Activated naive CD8-positive, alpha-beta T cell treated with anti-CD3 and anti-CD28 coated beads for 36 hours (primary cell): ENCODE data around the gene ERICH2. TPM values are rescaled to one million over a fixed set of nuclear protein-coding genes. Genes with fewer than 3 reads are reported as not detected.
"Not testable (repeated sequence)": the region's sequence is repeated elsewhere in the genome, so short reads cannot be mapped to it uniquely, and the experiment has no call there.

Experiments used
- DNase-seq: peaks from one replicate; pipeline ENCODE4 v3.0.0; 2021
- H3K27ac Mint-ChIP-seq: one replicate; pipeline ENCODE4 v1.8.0; 2022; ENCODE audit warnings: mild to moderate bottlenecking, moderate library complexity, mixed read lengths
- H3K27me3 Mint-ChIP-seq: one replicate; pipeline ENCODE4 v1.8.0; 2022; ENCODE audit warnings: mild to moderate bottlenecking, mixed read lengths
- H3K36me3 Mint-ChIP-seq: one replicate; pipeline ENCODE4 v1.8.0; 2021; ENCODE audit warnings: mild to moderate bottlenecking, mixed read lengths
- H3K4me1 Mint-ChIP-seq: one replicate; pipeline ENCODE4 v1.8.0; 2021; ENCODE audit warnings: mixed read lengths
- H3K4me3 Mint-ChIP-seq: one replicate; pipeline ENCODE4 v1.8.0; 2022; ENCODE audit warnings: mild to moderate bottlenecking, moderate library complexity, mixed read lengths
- H3K9me3 Mint-ChIP-seq: one replicate; pipeline ENCODE4 v1.8.0; 2022; ENCODE audit warnings: mixed read lengths
- total RNA-seq, 2 experiments: library from RNA; stranded (reverse); gene quantifications; one replicate each; pipeline ENCODE4 v1.2.3, GENCODE V29; 2021

ERICH2 gene
- under 1 TPM in 1 of 2 experiments, not detected in 1; 0.40 TPM for total RNA-seq

DNA sequence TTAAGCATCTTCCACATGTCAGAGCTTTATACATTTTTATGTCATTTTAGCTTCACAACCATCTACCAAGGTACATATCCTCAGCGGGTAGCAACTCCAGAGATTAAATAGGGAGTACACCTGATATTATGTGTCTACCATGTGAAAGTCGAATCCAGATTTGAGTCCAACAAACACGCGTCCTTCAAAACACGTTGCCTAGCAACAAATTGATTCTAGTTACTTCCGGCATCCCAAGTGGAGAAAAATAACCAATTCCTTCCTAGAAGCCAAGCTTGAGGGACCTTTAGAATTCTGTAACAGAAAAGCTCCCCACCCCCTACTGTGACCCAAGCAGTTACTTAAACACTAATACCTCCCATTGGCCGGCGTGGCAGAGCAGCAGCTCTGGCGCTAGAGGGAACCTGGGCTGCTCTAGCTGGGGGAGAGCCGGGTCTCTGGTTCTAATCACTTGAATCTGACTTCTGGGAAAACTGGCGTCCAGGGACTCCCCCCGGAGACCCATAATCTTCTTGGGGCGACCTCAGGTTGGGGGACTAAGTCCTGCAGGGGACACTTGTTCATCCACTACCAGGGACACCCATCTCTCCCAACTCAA is at the start of gene ERICH2:
Gene ERICH2, plus strand, starts transcription at position 371 of the 598 bp plus-strand sequence. CDS start 304 bp downstream, outside the sequence.
- peaks cover 13% of the 10 kb centered on the region for H3K4me1 Mint-ChIP-seq
- peak within 1 kb of the TSS; percentile 94 for H3K4me3 Mint-ChIP-seq
- peaks cover 21% of the 10 kb centered on the region for H3K27me3 Mint-ChIP-seq
- DNase-seq: peak; percentile 52
- H3K27ac Mint-ChIP-seq: peak within 1 kb of the TSS; percentile 73
- no peaks in the 10 kb centered on the region for H3K9me3 Mint-ChIP-seq
- H3K36me3 Mint-ChIP-seq: no peaks in the 10 kb centered on the region

- H3K9me3 Mint-ChIP-seq: no peaks in the 10 kb centered on the region
- peaks cover 8% of the 10 kb centered on the region for H3K4me1 Mint-ChIP-seq
- H3K4me3 Mint-ChIP-seq: no peak overlapping the region
- H3K27me3 Mint-ChIP-seq: peaks cover 72% of the 10 kb centered on the region
- no peak overlapping the region for H3K27ac Mint-ChIP-seq
- DNase-seq: no peak
- no peaks in the 10 kb centered on the region for H3K36me3 Mint-ChIP-seq
Measured at GRCh38 chr2:170721678-170722077, 48.5 kb upstream of the ERICH2 start.

GRCh38 chr2:170722301-170722700 is 47.9 kb upstream of the ERICH2 start:
- Mint-ChIP-seq H3K4me3 (no peak overlapping the region), H3K27me3 (peaks cover 70% of the 10 kb centered on the region), H3K4me1 (peaks cover 6% of the 10 kb centered on the region), H3K27ac (no peak overlapping the region), H3K36me3 (no peaks in the 10 kb centered on the region), H3K9me3 (no peaks in the 10 kb centered on the region)
- no peak for DNase-seq

- Mint-ChIP-seq H3K27me3 (peaks cover 63% of the 10 kb centered on the region), H3K4me1 (no peaks in the 10 kb centered on the region), H3K4me3 (no peak overlapping the region), H3K27ac (no peak overlapping the region), H3K36me3 (no peaks in the 10 kb centered on the region), H3K9me3 (no peaks in the 10 kb centered on the region)
- DNase-seq: no peak
Measured at GRCh38 chr2:170723446-170723958, 46.7 kb upstream of the ERICH2 start.

DNA sequence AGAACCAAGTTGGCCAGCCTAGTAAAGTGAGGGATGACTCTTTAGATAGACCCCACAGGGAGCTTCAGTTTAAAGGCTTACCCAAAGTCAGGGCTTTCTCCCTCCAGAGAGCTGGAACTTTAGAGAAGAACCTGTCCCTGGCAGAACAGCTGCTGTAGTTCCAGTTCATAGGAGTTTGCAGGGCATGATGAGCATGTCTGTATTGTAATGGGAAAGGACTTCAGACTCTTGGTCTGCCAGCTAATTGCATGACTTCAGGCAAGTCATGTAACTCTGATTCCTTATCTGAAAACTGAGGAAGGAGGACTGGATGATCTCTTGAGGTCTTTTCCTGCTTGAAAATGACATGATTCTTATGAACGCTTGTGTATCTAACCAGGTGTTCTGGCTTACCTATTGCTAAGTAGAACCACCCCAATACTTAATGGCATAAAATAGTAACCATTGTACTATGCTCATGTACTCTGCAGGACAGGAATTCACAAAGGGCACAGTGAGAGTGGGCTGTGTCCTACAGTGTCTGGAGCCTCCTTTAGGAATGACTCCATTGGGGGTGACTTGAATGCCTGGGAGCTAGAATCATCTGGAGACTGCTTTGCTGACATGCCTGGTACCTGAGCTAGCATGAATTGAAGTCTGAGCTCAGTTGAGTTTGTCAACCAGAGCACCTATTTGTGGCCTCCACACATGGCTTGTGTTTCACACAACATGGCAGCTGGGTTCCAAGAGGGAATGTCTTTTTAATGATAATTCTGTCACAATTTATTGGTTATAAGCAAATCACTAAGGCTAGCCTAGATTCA is 36.2 kb upstream of the ERICH2 start:
- H3K4me3 Mint-ChIP-seq: no peak overlapping the region
- no peaks in the 10 kb centered on the region for H3K36me3 Mint-ChIP-seq
- H3K27me3 Mint-ChIP-seq: peaks cover 24% of the 10 kb centered on the region
- no peaks in the 10 kb centered on the region for H3K4me1 Mint-ChIP-seq
- no peaks in the 10 kb centered on the region for H3K9me3 Mint-ChIP-seq
- no peak for DNase-seq
- H3K27ac Mint-ChIP-seq: no peak overlapping the region

- not testable (repeated sequence) for H3K9me3 Mint-ChIP-seq, H3K4me3 Mint-ChIP-seq, DNase-seq, H3K36me3 Mint-ChIP-seq, H3K27ac Mint-ChIP-seq, H3K4me1 Mint-ChIP-seq
- peaks cover 21% of the 10 kb centered on the region for H3K27me3 Mint-ChIP-seq
Measured at GRCh38 chr2:170734601-170735000, 35.6 kb upstream of the ERICH2 start.

- no peak for DNase-seq
- no peak overlapping the region for H3K27ac Mint-ChIP-seq
- H3K4me1 Mint-ChIP-seq: no peaks in the 10 kb centered on the region
- peaks cover 20% of the 10 kb centered on the region for H3K27me3 Mint-ChIP-seq
- no peaks in the 10 kb centered on the region for H3K36me3 Mint-ChIP-seq
- no peak overlapping the region for H3K4me3 Mint-ChIP-seq
- no peaks in the 10 kb centered on the region for H3K9me3 Mint-ChIP-seq
Measured at GRCh38 chr2:170736628-170737027, 33.5 kb upstream of the ERICH2 start.

DNA sequence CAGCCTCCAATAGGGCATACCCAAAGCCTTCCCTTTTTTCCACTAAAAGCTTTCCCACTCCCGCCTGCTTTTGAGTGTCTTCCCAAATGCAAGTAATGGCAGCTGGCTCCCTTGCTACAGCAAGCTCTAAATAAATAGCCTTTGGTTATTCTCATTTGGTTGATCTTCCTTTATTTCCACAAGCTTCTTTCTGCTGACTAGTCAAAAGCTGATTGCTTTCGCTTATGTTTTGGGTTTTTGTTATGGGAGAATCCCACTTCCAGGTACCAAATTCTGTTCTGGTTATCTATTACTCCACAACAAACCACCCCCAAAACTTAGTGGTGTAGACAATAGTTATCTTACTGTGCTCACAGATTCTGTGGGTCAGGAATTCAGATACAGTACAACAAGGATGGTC is 32.8 kb upstream of the ERICH2 start:
- peaks cover 18% of the 10 kb centered on the region for H3K27me3 Mint-ChIP-seq

DNA sequence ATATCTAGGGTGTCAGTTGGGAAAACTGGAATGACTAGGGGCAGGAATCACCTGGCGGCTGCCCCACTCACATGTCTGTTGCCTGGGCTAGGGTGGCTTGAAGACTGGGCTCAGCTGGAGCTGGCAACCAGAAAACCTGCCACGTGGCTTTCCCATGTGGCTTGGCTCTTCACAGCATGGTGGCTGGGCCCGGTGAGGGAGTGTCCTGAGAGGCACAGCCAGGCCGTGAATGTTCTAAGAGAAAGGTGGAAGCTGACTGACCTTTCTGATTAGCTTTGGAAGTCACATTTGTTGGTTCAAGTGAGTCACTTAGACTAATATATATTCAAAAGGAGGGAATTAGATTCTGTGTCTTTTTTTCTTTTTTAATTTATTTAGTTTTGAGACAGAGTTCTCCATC is 32.4 kb upstream of the ERICH2 start:
- Mint-ChIP-seq H3K36me3 (no peaks in the 10 kb centered on the region), H3K4me3 (no peak overlapping the region), H3K27ac (no peak overlapping the region), H3K27me3 (peaks cover 16% of the 10 kb centered on the region), H3K9me3 (no peaks in the 10 kb centered on the region), H3K4me1 (no peaks in the 10 kb centered on the region)
- no peak for DNase-seq

More for the DNA sequence above, 32.8 kb upstream of the ERICH2 start:
- no peaks in the 10 kb centered on the region for H3K4me1 Mint-ChIP-seq
- DNase-seq: no peak
- no peaks in the 10 kb centered on the region for H3K9me3 Mint-ChIP-seq
- H3K36me3 Mint-ChIP-seq: no peaks in the 10 kb centered on the region
- no peak overlapping the region for H3K4me3 Mint-ChIP-seq
- no peak overlapping the region for H3K27ac Mint-ChIP-seq

DNA sequence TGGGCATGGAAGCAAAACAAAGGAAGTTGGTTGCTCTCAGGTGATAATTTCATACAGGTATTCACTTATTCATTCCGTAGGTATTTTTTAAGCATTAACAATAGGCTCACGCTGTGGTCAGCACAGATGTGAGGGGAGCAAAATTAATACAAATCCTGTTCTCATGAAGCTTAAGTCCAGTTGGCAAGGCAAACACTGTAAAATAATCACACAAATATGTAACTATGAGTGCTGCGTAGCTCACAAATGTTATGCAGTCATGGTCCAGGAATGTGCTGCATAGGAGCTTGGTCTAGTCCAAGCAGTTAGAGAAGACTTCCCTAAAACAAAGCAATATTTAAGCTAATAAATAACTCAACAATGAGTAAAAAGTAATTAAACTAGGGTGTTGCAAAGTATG is 31.1 kb upstream of the ERICH2 start:
- no peak for DNase-seq
- H3K4me1 Mint-ChIP-seq: no peaks in the 10 kb centered on the region
- peaks cover 10% of the 10 kb centered on the region for H3K27me3 Mint-ChIP-seq
- H3K36me3 Mint-ChIP-seq: no peaks in the 10 kb centered on the region
- H3K4me3 Mint-ChIP-seq: no peak overlapping the region
- H3K27ac Mint-ChIP-seq: no peak overlapping the region
- no peaks in the 10 kb centered on the region for H3K9me3 Mint-ChIP-seq

- H3K4me1 Mint-ChIP-seq: no peaks in the 10 kb centered on the region
- no peaks in the 10 kb centered on the region for H3K9me3 Mint-ChIP-seq
- no peak overlapping the region for H3K4me3 Mint-ChIP-seq
- no peaks in the 10 kb centered on the region for H3K36me3 Mint-ChIP-seq
- H3K27ac Mint-ChIP-seq: no peak overlapping the region
- H3K27me3 Mint-ChIP-seq: peaks cover 14% of the 10 kb centered on the region
- DNase-seq: no peak
Measured at GRCh38 chr2:170739507-170740046, 30.6 kb upstream of the ERICH2 start.

- H3K4me1 Mint-ChIP-seq: no peaks in the 10 kb centered on the region
- H3K4me3 Mint-ChIP-seq: no peak overlapping the region
- no peak overlapping the region for H3K27ac Mint-ChIP-seq
- DNase-seq: no peak
- no peaks in the 10 kb centered on the region for H3K36me3 Mint-ChIP-seq
- peaks cover 22% of the 10 kb centered on the region for H3K27me3 Mint-ChIP-seq
- no peaks in the 10 kb centered on the region for H3K9me3 Mint-ChIP-seq
Measured at GRCh38 chr2:170740660-170741059, 29.5 kb upstream of the ERICH2 start.

- DNase-seq: no peak
- H3K9me3 Mint-ChIP-seq: no peaks in the 10 kb centered on the region
- H3K36me3 Mint-ChIP-seq: no peaks in the 10 kb centered on the region
- no peaks in the 10 kb centered on the region for H3K4me1 Mint-ChIP-seq
- no peak overlapping the region for H3K4me3 Mint-ChIP-seq
- H3K27ac Mint-ChIP-seq: no peak overlapping the region
- H3K27me3 Mint-ChIP-seq: peaks cover 22% of the 10 kb centered on the region
Measured at GRCh38 chr2:170742000-170742399, 28.2 kb upstream of the ERICH2 start.

DNA sequence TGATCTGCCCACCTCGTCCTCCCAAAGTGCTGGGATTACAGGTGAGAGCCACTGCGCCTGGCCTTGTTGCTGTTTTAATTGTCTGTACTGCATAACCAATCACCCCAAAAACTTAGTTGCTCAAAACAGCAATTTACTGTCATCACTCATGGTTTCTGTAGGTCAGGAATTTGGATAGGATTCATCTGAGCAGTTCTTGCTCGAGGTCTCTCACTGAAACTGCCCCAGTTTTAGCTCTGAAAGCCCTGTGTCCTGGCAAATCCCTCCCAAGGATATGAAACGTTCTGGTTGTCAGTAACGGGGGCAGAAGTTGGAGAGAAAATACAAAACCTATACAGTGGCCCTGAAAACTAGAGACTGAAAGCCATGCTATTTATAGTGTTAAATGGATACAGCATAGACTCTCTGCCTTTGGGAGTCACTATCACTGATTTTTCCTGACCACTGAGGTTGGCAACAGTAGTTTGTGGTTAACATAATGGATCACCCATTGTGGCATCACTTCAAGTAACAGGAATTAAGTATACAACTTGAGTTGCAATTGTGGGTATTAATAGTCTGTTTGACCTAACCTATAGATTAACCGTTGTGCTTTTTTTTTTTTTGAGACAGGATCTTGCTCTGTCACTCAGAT is 27.2 kb upstream of the ERICH2 start:
- H3K4me3 Mint-ChIP-seq: no peak overlapping the region
- no peak for DNase-seq
- H3K27me3 Mint-ChIP-seq: peaks cover 22% of the 10 kb centered on the region
- H3K27ac Mint-ChIP-seq: no peak overlapping the region
- H3K36me3 Mint-ChIP-seq: no peaks in the 10 kb centered on the region
- H3K4me1 Mint-ChIP-seq: no peaks in the 10 kb centered on the region
- H3K9me3 Mint-ChIP-seq: no peaks in the 10 kb centered on the region
